T-helper 2 cell treated with Interferon-gamma antibody and Interleukin-4, amounts not matched to agents 5 μg/mL and 100 μg/mL, for 36 hours (primary cell): ENCODE results near the gene GNB1.
A peak's percentile ranks its signal among the peaks of the same experiment; 100 is the strongest.

Source experiments
- DNase-seq: peaks from one replicate; pipeline ENCODE4 v3.0.0; 2021; ENCODE audit warnings: low spot score
- H3K27ac Mint-ChIP-seq: one replicate; pipeline ENCODE4 v1.8.0; 2021; ENCODE audit warnings: mild to moderate bottlenecking, mixed read lengths
- H3K27me3 Mint-ChIP-seq: one replicate; pipeline ENCODE4 v1.8.0; 2021; ENCODE audit warnings: low read depth, mixed read lengths
- H3K36me3 Mint-ChIP-seq: one replicate; pipeline ENCODE4 v1.8.0; 2021; ENCODE audit warnings: low read depth, mixed read lengths
- H3K4me1 Mint-ChIP-seq: one replicate; pipeline ENCODE4 v1.8.0; 2021; ENCODE audit warnings: low read depth, mixed read lengths
- H3K4me3 Mint-ChIP-seq: one replicate; pipeline ENCODE4 v1.8.0; 2022; ENCODE audit warnings: mild to moderate bottlenecking, moderate library complexity, mixed read lengths
- H3K9me3 Mint-ChIP-seq: one replicate; pipeline ENCODE4 v1.8.0; 2021; ENCODE audit warnings: mixed read lengths

Gene GNB1

DNA sequence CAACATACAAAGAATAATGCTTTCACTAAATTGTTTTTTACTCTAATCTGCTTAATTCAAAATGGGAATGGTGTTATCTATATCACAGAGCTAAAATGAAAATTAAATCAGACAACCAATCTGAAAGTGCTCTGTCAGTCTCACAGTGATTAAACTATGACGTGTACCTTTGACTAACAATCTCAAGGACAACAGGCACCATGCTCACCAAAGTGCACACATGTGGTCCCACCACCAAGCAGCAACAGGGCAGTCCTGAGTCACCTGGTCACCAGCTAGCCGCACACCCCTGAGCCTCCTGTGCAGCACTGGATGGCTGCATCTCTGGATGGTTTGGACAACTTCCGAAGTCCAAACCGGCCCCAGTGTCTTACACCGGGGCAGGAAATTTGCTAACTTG is 58.1 kb downstream of the GNB1 start:
- Mint-ChIP-seq H3K4me3 (no peak overlapping the region), H3K36me3 (peaks cover 32% of the 10 kb centered on the region), H3K4me1 (peaks cover 8% of the 10 kb centered on the region), H3K27ac (no peak overlapping the region), H3K27me3 (no peaks in the 10 kb centered on the region), H3K9me3 (no peaks in the 10 kb centered on the region)
- DNase-seq = no peak

DNA sequence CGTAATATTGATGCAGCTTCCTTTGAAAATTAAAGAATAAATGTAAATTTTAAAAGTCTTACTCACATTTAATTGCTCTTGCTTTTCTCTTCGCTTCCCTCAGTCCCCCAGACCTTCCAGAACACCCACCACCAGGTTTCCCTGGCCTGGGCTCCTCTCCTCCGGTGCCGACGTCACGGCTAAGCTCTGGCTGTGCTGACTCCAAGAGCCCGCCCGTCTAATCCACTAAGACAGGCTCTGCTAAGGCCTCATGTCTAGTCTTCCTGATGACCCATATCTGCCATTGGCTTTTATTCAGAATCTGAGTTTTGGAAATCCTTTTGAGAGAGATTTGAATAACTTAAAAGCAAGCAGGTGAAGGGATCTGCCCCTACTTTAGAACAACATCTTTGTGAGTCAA is 58.7 kb downstream of the GNB1 start:
- H3K9me3 Mint-ChIP-seq = no peaks in the 10 kb centered on the region
- H3K36me3 Mint-ChIP-seq = peaks cover 32% of the 10 kb centered on the region
- no peak overlapping the region for H3K4me3 Mint-ChIP-seq
- H3K4me1 Mint-ChIP-seq = peaks cover 14% of the 10 kb centered on the region
- H3K27me3 Mint-ChIP-seq = no peaks in the 10 kb centered on the region
- H3K27ac Mint-ChIP-seq = peak overlapping the region; percentile 65
- no peak for DNase-seq

DNA sequence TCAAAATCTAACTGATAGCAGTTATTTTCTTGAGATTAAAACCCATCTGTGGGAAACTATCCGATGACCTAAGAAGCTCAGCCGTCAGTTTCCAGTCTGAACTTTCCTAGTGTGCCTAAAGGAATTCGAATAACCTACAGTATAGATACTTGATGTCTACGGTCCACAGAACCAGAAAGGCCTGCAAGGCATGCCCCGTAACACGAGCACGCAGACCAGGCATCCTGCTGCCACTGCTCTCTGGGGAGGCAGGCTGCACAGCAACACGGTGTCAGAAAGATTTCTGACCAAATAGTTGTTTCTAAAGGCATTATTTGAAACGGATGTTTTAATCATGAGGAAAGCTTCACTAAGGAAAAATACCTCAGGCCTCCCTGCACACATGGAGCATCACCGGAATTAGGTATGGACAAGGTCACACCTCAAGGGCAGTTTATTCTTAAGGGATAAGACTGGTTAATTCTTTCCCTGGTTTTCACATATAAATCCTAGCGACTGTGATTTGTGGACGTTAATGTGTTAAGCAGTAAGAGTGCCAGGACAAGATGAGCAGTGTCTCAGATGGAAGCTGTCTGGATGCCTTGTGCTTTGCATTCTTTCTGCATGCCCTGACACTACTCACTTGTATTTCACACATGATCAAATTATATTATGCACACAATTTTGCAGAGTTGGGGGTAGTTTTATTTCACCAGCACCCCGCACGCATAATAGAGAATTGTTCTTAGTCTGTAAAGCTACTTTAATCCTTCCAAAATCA is 63.6 kb downstream of the GNB1 start:
- no peak overlapping the region for H3K27ac Mint-ChIP-seq
- H3K36me3 Mint-ChIP-seq = peaks cover 29% of the 10 kb centered on the region
- peaks cover 30% of the 10 kb centered on the region for H3K4me1 Mint-ChIP-seq
- H3K27me3 Mint-ChIP-seq = no peaks in the 10 kb centered on the region
- no peaks in the 10 kb centered on the region for H3K9me3 Mint-ChIP-seq
- H3K4me3 Mint-ChIP-seq = no peak overlapping the region
- no peak for DNase-seq

DNA sequence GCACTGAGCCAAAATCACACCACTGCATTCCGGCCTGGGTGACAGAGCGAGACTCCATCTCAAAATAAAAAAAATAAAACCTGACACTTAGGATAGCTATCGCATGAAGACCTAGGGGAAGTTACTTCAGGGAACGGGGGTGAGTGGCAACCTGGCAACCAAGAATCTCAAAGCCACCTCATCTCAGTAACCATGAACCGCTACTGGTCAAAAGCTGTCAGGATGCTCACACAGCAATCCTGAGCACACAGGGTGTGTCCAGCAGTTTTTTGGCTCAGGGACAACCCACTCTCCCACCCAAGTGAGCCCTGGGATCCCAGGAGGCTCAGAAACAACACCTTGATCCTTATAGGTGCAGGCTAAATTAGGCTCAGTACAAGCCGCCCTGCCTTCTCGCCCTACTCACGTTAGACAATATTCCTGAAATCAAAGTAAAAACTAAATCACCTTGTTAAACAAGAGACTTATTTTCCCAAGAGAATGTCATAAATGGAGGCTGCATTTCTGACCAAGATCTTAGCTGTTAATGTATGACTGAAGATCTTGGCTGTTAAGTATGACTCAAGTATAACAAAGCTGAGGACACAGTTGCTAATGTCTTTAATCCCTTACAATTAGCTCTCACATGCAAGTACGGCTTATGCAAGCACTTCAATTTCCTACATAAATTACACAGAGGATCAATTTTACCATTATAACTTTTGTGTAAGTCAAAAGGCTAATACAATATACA is 64.4 kb downstream of the GNB1 start:
- peaks cover 27% of the 10 kb centered on the region for H3K36me3 Mint-ChIP-seq

DNA sequence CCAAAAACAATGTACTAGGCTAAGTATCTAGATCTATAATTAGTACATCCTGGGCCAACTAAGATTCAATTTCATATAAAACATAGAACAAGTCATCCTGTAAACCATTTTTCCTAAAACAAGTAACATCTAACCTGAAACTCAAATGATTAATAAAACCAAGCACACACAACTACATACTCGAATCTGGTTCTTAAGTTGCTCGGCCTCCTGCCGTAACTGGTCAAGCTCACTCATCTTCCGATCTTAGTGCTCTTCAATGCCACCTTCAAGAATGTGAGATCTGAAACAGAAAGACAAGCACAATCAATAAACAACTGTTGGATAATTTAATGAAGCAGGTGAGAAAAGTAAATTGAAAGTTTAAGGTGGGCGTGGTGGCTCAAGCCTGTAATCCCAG is 65.7 kb downstream of the GNB1 start:
- Mint-ChIP-seq H3K27ac (peak overlapping the region; percentile 42), H3K4me1 (peaks cover 28% of the 10 kb centered on the region), H3K36me3 (peaks cover 33% of the 10 kb centered on the region), H3K27me3 (no peaks in the 10 kb centered on the region), H3K9me3 (no peaks in the 10 kb centered on the region), H3K4me3 (peak overlapping the region; percentile 21)
- no peak for DNase-seq

More for the DNA sequence above, 64.4 kb downstream of the GNB1 start:
- Mint-ChIP-seq H3K4me1 (peaks cover 28% of the 10 kb centered on the region), H3K27ac (no peak overlapping the region), H3K9me3 (no peaks in the 10 kb centered on the region), H3K4me3 (no peak overlapping the region), H3K27me3 (no peaks in the 10 kb centered on the region)
- no peak for DNase-seq

DNA sequence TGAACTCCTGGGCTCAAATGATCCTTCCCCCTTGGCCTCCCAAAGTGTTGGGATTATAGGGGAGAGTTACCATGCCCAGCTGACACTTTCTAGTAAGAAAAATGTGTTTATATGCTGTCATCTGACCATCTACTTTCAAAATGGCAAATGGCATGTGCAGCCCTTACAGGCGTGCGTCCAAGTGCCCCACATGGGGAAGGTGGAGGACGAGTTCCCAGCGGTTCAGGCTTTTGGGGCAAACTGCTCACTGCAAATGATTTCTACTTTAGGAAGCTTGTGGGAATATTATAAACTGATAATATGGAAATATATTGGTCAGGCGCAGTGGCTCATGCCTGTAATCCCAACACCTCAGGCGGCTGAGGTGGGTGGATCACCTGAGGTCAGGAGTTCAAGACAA is 71.1 kb downstream of the GNB1 start:
- Mint-ChIP-seq H3K27ac (no peak overlapping the region), H3K36me3 (peaks cover 35% of the 10 kb centered on the region), H3K27me3 (no peaks in the 10 kb centered on the region)

DNA sequence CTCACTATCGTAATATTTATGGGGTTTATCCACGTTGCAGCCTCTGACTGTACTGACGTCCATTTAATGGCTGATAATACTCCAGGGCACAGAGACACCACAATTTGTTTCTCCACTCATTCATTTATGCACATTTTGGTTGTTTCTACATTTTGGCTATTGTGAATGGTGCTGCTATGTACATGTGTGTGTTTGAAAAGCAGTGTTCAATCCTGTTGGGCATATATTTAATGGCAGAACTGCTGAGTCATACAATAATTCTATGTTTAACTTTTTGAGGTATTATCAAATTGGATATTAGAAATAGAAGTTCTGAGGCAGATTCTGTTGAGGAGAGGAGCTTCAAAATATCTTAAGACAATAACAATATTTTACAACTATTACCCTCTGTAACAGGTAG is 73.7 kb downstream of the GNB1 start:
- no peak overlapping the region for H3K27ac Mint-ChIP-seq
- peaks cover 39% of the 10 kb centered on the region for H3K36me3 Mint-ChIP-seq
- no peaks in the 10 kb centered on the region for H3K27me3 Mint-ChIP-seq
- no peaks in the 10 kb centered on the region for H3K9me3 Mint-ChIP-seq
- H3K4me1 Mint-ChIP-seq = no peaks in the 10 kb centered on the region
- no peak for DNase-seq
- H3K4me3 Mint-ChIP-seq = no peak overlapping the region

More for the DNA sequence above, 71.1 kb downstream of the GNB1 start:
- Mint-ChIP-seq H3K4me1 (peaks cover 11% of the 10 kb centered on the region), H3K9me3 (no peaks in the 10 kb centered on the region), H3K4me3 (no peak overlapping the region)
- no peak for DNase-seq

DNA sequence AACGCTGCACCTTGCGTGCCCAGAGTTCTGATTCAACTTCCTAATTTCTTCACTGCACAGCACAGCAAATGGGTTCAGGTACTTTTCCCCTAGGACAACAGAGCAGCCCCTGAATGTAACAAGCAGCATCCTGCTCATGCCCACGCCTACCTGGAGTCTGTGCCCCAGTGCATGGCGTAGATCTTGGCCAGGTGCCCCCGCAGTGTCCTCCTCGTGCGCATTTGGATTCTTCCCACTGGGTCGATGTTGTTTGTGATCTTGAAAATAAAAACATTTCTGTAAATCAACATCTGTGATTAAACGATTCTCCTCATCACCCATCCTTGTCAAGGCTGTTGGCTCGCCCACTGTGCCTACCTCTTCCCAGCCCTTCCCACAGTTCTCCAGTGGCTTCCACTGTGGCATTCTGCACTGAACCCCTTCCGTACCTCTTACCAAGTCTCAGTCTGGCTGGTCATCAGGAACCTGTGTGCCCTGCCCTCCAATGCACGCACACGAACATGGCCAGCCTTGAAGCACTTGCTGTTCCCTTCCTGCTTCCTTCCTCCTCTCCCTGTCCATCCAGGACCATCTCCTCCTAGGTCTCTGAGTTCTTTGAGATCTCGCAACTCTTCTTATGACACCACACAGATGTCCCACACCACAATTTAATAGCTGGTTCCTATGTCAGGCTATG is 75.1 kb downstream of the GNB1 start:
- Mint-ChIP-seq H3K4me3 (no peak overlapping the region), H3K36me3 (peaks cover 35% of the 10 kb centered on the region), H3K27me3 (no peaks in the 10 kb centered on the region), H3K27ac (peak overlapping the region; percentile 4), H3K4me1 (no peaks in the 10 kb centered on the region), H3K9me3 (no peaks in the 10 kb centered on the region)
- DNase-seq = no peak

DNA sequence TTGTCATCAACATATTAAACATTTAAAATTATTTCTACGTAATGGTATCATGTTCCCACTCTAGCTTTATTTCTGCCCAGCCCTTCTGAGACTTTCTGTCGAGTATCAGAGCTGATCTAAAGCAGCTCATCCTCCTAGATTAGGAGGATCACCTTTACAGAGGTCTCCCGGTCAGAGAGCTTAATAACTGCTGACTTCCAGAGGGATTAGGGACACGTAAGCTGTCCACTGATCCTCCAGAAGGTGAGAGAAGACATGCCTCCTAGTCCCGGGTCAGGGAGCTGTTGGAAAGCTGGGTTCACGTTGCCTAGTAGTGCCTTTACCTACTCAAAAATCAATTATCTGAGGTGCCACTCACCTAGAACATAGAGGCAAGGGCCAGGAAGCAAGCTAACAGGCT is 81.4 kb downstream of the GNB1 start:
- Mint-ChIP-seq H3K4me3 (no peak overlapping the region), H3K27me3 (no peaks in the 10 kb centered on the region), H3K27ac (no peak overlapping the region)

DNA sequence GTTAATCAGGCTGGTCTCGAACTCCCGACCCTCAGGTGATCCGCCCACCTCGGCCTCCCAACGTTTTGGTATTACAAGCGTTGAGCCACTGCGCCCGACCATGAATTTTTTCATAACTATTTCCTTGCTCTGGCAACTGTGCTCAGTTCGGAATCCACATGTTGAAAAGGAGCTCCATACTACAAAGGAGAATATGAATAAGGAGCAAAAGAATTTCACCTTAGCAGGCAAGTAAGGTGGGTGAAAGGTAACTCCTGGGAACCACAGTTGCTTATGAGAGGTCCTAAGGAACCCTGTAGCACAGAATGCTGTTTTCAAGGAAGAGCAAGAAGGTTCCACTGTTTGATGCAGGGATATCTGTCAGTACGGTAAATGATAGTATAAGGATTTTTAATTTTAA is 82.7 kb downstream of the GNB1 start:
- Mint-ChIP-seq H3K9me3 (no peaks in the 10 kb centered on the region), H3K4me1 (peaks cover 1% of the 10 kb centered on the region), H3K27ac (no peak overlapping the region), H3K4me3 (no peak overlapping the region), H3K36me3 (peaks cover 34% of the 10 kb centered on the region), H3K27me3 (no peaks in the 10 kb centered on the region)
- no peak for DNase-seq

More for the DNA sequence above, 81.4 kb downstream of the GNB1 start:
- Mint-ChIP-seq H3K36me3 (peaks cover 33% of the 10 kb centered on the region), H3K4me1 (peaks cover 1% of the 10 kb centered on the region), H3K9me3 (no peaks in the 10 kb centered on the region)
- DNase-seq = no peak

DNA sequence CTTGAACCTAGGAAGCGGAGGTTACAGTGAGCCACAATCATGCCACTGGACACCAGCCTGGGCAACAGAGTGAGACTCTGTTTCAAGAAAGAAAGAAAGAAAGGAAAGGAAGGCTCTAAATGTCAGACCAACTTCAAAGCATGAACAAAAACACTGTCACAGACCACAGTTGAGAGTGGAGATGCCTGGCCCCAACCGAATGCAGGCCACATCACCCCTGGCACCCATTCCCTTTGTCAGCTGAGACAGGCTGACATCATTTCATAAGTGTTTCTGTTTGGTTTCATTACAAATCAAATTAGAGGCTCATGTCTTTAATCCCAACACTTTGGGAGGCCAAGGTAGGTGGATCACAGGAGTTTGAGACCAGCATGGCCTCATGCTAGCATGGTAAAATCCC is 84.0 kb downstream of the GNB1 start:
- no peaks in the 10 kb centered on the region for H3K27me3 Mint-ChIP-seq
- H3K9me3 Mint-ChIP-seq = no peaks in the 10 kb centered on the region
- peaks cover 6% of the 10 kb centered on the region for H3K4me1 Mint-ChIP-seq
- peaks cover 36% of the 10 kb centered on the region for H3K36me3 Mint-ChIP-seq
- DNase-seq = no peak
- H3K27ac Mint-ChIP-seq = no peak overlapping the region
- H3K4me3 Mint-ChIP-seq = no peak overlapping the region

DNA sequence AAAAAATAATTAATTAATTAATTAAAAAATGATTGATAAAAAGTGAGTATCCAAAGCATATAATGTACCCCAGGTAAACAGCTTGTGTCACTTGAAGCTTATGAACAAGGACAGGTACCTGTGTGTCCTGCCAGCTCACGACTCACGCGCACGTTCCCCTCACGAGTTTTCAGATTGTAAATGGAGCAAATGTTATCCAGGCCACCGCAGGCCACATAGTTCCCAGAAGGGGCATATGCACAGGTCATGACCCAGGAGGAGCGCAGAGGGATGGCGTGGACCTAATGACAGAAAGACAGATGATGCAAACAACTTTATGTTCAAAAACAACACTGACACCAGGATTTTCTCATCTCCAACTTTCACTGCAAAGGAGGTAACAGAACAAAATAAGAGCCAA is 86.6 kb downstream of the GNB1 start:
- H3K27ac Mint-ChIP-seq = no peak overlapping the region
- H3K36me3 Mint-ChIP-seq = peaks cover 49% of the 10 kb centered on the region

DNA sequence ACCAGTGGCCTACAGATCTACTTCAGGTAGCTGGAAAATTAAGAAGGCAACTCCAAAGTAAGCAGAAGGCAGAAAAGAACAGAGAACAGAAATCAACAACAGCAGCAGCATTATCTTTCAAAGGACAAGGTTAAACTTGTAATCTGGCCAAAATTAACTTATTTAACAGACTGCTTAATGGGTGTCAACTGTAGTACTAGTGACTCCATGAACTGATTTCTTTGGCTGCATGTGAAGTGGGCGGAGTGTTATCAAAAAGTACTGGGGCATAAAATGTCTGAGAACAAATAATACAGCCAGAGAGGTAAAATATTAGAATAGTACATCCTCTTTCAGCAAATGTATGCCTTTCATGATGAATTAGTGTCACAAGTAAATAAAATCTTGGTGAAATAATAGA is 88.0 kb downstream of the GNB1 start:
- no peak overlapping the region for H3K27ac Mint-ChIP-seq
- H3K4me3 Mint-ChIP-seq = no peak overlapping the region
- H3K9me3 Mint-ChIP-seq = no peaks in the 10 kb centered on the region
- no peak for DNase-seq
- H3K27me3 Mint-ChIP-seq = no peaks in the 10 kb centered on the region
- peaks cover 14% of the 10 kb centered on the region for H3K4me1 Mint-ChIP-seq
- peaks cover 46% of the 10 kb centered on the region for H3K36me3 Mint-ChIP-seq

More for the DNA sequence above, 86.6 kb downstream of the GNB1 start:
- H3K4me1 Mint-ChIP-seq = peaks cover 13% of the 10 kb centered on the region
- no peaks in the 10 kb centered on the region for H3K9me3 Mint-ChIP-seq
- H3K4me3 Mint-ChIP-seq = no peak overlapping the region
- no peak for DNase-seq
- H3K27me3 Mint-ChIP-seq = no peaks in the 10 kb centered on the region

DNA sequence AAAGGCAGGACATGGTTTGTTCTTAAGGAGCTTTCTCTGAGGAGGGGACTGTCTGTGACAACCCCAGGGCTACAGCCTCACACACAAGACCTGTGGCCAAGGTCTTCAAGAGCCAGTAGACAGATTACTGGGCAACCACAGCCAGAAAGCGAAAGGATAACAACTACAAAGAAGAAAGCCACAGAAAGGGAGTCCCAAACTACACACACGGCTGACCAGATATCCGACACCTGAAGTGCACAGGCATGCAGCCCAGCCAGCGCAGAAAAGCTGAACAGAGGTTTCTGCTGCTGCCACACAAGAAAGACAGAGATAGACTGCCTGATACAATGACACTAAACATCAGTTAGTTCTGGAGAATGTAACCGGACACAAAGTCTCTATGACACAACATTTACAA is 91.2 kb downstream of the GNB1 start:
- no peaks in the 10 kb centered on the region for H3K27me3 Mint-ChIP-seq
- no peak overlapping the region for H3K27ac Mint-ChIP-seq
- DNase-seq = no peak
- no peaks in the 10 kb centered on the region for H3K9me3 Mint-ChIP-seq
- H3K4me3 Mint-ChIP-seq = no peak overlapping the region
- H3K36me3 Mint-ChIP-seq = peaks cover 57% of the 10 kb centered on the region
- H3K4me1 Mint-ChIP-seq = peaks cover 16% of the 10 kb centered on the region
